HG02678 (cell line): ENCODE data around the gene LAMA1.

Experiments used
- ATAC-seq: cut with Tn5 transposase; IDR thresholded peaks from one replicate; pipeline ENCODE4 v1.9.1; 2021; ENCODE audit warnings: mild to moderate bottlenecking, moderate library complexity; ENCODE audit not compliant: unreplicated experiment

The LAMA1 gene

DNA sequence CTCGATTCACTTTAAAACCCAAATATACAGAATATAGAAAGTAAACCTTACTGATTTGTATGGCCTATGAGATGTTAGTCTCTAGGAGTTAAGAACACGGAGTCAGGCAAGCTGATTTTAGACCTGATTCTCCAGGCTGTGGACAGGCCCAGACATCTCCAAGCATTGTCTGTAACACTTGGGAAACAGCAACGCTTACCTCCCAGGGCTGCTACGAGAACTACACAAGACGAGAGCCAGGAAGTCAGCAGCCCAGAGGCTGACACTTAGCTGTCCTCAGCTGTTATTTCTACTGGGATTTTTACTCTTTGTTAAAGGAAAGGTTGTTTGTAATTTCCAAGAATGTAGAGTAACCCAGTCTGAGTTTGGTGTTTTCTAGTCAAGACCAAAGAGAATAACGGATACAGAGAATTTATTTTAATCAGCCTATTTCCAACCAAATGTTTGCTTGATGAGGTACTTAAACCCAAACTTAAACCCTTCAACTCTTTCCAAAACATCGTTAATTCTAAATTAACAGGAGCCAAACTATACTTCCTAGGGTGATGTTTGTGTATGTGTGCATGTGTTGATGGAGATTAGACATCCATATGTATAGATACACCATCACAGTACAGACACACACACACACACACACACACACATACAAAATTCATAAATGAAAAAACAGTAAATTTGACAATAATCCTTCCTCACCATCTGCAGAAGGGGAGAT, 123.4 kb downstream of the LAMA1 start:
- no peak for ATAC-seq

DNA sequence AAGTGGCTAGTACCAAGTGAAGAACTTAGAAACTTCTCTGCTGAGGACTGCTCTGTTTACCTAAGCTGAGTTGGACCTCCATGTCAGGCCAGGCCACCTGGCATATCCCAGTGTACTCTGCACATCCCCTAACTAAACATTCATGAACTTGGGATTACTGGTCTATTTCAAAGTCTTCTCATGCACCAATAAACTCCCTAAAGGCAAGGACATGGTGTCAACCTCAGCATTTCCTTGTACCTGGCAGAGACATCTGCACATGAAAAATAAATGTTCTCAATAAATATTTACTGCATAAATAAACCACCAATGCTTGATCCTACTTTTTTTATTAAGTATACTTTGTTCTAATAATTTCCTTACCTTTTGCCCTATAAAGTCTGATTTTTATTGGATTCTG, 124.8 kb downstream of the LAMA1 start:
- no peak for ATAC-seq

DNA sequence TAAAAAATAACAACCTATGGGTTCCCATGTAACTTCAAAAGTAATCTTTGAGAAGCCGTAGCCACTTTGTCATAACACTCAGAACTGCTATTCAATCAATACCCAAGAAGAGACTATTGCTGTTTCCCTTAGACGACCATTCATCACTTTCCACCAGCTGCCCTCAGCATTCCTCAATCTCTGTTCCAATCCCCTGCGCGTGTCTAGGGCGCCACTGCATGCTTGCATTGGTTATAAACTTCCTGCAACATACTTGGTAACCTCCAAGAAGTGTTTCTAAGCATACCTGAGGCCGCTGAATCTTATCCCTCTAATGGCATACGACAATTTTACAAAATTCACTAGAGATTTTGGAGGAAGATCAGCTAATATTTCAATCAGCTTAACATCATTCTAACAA, 134.2 kb downstream of the LAMA1 start:
- ATAC-seq = no peak

DNA sequence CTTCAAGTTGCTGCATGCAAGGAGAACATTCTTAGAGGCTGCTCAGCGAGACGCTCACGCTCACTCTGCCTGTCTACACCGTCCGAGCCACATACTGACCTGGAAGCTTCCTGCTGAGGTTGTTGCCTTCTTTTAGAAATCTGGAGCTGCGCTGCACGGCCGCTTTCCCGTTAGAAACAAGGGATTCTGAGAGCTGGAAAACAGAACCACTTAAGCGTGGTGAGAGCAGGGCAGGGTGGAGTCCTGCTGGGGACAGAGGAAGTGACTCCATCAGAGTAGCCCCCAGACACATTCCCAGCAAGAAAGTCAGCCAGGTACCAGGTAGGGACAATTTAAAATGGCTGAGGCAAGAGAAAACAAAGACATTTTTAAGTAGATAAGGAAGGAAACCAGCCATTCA, 135.2 kb downstream of the LAMA1 start:
- no peak for ATAC-seq

DNA sequence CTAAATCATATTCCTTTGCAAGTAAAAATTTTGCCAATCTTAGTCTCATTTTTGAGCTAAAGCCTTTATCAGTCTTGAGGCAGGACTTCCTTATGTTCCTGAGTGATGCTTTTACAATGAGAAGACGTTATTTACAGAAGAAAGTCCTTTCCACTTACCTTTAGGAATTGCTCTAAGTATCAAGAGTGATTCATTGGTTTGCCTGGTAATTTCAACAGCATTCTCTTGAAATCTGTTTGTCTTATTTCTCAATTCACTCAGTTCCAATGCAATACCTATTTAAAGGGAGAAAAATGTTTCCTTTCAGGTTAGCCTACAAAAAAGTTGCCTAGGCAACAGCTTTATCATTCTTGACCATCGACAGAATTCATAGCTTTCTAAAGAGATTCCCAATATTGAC, 137.2 kb downstream of the LAMA1 start:
- no peak for ATAC-seq

DNA sequence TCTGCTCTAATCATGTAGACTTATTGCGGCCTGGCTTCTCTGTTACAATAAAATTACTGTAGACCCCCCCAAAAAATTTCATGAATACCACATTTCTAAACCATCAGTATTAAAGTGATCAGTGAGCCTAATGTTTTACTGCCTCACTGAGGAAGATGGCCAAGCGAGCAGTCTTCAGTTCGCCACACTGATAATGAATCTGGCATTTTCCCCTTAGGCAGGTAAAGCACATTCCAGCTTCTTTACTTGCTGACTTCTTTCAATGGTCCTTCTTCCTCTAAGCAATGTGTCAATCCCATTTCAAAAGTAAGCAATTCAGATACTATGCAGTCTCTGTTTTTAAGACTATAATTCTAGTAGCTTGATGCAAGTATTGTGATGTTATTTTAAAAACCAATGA, 137.6 kb downstream of the LAMA1 start:
- no peak for ATAC-seq

DNA sequence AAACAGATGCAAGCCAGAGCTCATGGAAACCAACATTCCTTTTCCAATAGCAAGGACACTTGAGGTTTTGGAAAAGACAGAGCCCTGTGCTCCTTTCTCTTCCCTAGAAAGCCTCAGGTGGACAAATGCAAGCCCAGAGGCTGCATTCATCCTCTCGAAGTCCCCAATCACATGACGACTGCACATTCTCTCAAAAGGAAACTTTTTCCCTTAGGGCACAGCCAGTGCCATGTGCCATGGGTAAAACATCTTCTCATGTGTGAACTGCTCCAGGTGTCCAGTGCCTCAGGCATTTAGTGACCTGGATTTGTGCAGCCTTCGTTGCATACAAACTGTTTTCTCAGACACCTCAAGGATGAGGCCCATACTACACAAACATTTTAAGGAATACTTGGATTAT, 140.7 kb downstream of the LAMA1 start:
- no peak for ATAC-seq

DNA sequence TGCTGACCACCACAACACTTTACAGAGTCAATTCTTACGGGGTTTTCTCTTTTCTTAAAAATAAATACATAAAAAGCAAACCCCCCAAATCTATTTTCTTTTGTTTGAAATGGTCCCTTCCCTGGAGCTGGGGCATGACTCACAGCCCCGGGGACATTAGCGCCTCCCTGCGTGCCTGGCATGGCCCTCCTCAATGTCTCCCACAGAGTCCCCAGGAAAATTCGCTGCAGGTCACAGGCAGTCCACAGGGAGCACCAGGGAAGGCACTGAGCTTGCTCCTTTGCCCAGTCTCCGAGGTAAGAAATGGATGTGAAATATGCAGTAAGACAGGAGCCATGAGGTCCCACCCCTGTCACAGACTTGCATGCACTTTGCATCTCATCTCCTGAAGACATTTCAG, 142.5 kb downstream of the LAMA1 start:
- no peak for ATAC-seq

DNA sequence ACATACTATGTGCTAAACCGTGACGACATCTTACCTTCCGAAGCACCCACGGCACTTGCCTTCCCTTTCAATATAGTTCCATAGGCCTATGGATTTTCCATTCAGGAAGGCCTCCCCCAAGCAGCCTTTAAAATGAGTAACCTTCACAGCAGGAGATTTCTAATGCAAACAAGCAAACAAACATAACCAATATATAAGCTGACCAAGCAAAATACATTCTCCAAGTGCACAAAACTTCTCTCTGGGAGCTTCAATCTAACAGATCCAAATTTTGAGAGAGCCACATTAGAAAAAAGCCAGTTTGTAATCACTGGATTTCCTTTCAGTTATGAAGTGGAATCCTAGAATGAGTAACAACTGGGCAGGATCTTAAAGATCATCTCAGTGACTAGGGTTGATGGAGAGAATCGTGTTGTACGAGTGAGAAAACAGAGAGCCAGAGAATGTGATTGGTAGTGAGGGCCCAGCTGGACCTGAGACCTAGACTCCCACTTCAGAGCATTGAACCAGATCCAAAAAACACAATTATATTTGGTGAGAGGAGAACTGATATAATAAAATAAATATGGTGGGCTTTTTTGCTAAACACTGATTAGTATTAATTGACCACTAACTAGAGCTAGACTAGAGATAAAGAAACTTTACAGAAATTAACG, 145.6 kb downstream of the LAMA1 start:
- no peak for ATAC-seq

DNA sequence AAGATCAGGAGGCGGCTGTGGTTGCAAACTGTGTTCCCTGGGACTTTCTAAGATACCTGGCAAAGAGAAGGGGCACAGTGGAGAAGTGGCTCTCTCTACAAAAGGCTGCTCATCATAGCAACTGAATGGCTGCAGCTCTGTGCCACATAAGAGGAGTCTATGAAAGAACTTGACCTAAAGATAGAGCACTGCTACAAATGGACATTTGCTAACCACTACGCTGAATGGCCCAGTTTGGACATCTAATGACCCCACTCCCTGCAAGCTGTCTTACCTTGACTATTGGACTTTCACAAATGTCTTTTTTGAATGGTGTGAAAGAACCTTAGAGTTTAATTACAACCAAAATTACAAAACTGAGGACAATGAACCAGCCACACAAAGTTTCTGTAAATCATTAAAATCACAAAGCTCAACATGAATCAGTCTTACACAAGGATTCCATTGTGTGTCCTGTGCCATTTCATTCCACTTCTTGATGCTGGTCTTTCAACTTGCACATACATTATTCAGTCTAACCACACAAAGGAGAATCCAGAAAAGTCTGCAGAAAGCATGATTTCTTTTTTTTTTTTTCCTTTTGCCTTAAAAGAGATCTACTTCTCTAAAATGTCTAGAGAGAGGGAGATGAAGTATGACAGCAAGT, 154.0 kb downstream of the LAMA1 start:
- no peak for ATAC-seq

DNA sequence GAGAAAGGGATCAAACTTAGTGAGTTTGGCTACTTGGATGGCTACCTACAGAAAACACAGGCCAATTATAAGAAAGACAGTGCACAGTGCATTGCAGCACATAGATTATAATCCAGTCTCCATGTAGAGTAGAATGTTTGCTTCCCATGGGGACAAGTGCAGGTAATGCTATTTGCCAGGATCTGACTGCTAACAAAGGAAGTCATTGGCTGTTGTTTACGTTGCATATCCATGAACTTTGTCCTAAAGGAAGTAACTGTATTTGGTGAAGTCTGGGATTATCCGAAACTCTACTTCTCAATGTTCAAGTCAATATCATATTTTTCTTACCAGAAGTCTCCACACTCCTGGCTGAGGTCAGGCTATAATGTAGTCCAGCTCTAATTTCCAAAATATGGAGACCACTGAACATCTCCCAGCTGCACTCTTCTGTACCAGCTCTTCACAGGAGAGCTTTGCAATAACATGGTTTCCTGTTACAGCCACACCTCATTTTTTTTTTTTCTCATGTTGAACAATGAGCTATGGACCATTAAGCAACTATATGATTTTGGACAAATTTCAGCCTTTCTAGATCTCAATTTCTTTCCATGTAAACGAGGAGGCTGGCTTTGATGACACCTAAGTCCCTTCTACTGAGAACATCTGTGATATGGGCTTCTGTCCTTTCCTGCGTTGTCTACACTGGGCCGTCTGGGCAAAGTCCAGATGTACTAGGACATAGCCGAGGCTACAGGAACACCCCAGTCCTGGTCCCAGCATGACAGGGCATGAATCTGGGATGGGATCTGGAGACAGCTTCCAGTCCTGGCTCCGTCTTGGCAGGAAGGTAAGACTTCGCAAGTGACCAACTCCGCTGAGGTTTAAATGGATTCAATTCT, 154.8 kb downstream of the LAMA1 start:
- ATAC-seq = no peak

DNA sequence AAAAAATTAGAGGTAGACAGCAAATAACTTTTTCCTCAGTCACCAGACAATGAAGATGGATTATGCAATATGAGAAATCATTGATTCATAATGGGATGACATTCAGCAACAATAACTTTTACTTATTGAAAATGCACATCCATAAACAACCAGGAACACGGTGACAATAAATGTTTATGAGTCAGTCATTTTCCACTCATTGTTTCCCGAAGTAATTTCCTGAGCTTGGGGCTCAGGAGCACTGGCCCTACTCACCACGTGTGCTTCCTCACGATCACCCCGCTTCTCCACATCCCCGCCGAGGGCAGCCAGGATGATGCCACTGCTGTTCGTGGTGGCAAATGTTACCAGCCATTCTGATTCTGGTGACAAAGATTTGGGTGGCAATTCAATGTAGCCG, 156.3 kb downstream of the LAMA1 start:
- no peak for ATAC-seq

DNA sequence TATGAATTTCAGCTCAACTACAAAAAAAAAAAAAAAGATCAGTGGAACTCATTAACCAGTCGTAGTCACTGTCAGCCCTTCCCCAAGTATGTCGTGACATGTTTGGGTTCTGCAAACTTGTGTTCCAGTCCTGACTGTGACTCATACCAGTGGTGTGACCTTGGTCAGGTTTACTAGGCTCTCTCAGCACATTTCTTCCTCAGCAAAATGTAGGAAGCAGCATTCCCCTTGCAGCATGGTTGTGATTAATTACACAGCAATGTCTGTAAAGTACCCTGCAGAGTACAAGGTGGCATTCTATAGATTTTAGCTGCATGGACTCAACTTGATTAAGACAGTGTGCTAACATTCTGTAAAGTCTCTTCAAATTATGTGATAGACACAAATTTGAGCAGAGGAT, 156.9 kb downstream of the LAMA1 start:
- ATAC-seq = no peak

DNA sequence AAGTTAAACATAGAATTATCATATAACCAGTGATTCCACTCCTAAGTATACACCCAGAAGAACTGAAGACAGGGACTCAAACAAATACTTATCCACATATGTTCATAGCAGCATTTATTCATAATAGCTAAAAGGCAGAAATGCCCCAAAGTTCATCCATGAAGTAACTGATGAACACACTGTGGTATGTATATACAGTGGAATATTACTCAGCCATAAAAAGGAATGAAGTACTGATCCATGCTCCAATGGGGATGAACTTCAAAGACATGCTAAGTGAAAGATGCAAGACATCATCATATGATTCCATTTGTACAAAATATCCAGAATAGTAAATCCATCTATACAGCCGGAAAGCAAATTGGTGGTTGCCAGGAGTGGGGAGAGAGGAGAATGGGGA, 157.5 kb downstream of the LAMA1 start:
- no peak for ATAC-seq

DNA sequence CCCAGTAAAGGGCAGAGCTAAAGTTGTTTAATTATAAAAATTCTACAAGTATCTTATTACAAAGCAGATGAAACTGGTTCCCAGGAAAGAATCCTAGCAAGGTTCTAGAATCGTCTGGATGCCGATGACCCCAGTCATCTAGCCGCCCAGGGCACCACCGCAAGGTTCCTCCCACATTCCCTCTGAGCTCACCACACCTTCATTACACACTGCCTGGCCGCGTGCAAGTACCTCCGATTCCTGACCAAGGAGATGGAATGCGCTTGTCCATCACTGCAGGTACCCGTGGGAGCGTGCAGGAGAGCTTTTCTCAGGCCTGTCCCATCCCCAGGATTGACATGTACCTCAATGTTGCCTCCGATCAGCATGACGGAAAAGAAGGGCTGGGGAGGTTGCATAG, 158.5 kb downstream of the LAMA1 start:
- ATAC-seq = no peak

DNA sequence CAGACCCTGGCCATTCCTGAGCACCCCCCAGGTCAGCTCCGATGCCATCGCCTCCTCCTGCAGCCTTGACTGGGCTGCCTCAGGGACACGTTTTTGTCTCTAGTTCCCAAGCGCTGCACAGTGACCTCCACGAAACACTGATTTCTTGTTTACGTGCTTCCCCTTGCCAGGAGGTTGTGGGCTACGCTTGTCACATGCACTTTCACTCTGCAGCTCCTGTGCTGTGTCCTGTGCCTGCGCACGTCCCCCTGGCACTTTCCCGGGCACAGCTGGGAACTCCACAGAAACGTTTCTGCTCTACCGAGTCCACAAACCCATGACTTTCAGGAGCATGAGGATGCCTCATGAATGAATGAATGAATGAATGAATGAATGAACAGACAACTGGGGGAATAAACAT, 160.6 kb downstream of the LAMA1 start:
- ATAC-seq = no peak

DNA sequence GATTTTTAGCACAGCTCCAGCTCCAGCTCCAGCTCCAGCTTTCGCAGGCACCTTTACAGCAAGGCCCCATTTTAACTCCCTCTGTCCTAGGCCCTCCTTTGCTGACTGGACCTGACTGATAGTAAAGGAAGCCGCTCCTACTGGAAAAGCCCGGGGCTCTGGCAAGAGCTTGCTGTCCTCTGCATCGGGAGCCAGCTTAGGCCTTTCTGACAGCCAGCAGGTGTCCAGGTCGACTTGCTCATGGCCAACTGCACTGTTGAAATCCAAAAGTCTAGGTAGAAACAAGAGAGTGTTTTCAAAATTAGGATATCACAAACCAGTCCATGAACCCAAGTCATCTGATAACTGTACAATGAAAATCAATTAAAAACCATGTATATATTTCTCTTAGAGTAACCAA, 161.1 kb downstream of the LAMA1 start:
- no peak for ATAC-seq

DNA sequence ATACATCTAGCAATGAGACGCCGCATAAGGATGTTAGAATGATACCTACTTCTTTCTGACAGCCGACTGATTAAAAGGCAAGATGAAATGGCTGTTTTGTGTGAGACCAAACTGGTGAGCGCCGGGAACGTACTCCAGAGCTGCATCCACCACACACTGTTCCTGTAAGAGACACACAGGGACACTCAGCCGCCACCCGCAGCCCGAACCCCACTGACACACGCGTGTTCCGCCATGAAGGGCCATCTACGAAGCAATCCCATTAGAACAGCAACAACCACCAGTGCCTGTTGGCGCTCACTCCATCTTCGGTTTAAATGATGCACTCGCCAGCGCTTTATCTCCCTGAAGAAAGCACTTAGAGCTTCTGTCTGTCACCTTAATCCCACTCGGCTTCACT, 162.3 kb downstream of the LAMA1 start:
- ATAC-seq = no peak

DNA sequence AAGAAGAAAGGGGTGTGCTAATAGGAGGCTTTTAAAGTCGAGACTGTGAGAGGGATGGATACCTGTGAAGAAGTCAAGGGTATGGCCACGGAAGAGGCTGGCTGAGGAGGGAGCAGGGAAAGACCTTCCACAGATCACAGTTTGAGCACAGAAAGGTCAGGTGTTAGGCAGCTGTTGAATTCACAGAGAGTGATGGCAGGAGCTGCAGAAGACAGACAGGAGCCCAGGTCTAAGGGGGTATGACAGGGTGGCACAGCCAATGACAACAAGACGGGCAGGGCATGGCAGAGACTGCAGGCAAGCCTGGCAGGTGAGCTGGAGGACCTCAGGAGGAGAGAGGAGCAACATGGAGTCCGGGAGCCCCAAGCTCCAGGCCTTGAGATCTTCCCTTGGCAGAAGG, 163.1 kb downstream of the LAMA1 start:
- ATAC-seq = no peak

DNA sequence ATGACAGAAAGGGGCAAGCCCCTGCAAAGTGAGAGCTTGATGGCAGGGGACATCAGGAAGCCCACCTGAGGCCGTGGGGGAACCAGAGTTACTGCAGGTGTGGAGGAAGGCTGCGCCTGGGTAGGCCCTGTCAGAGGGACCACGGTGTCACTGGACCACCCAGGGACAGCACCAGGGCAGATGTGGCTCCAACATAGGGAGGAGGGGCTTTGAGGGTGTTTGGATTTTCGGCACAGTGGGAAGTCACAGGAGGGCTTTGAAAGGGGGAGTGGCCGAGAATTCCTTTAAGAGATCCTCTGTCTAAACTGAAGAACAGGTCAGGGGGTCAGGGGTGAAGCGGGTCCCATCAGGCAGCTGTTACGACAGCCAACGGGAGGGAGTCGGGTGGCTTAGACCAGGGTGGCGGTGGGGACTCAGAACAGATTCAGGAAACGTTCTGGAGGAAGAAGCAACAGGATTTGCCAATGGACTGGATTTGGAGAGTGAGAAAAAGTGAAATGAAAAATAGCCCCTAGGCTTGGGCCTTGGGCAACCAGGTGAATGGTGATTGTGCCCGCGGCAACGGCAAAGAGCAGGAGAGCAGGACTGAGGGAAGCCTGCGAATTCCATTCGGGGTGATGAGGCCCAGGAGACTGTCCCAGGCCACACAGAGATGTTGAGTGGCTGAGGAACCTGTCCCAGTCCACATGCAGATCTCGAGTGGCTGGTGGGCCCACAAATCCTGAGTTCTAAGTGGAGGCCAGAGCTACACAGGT, 166.1 kb downstream of the LAMA1 start:
- no peak for ATAC-seq

DNA sequence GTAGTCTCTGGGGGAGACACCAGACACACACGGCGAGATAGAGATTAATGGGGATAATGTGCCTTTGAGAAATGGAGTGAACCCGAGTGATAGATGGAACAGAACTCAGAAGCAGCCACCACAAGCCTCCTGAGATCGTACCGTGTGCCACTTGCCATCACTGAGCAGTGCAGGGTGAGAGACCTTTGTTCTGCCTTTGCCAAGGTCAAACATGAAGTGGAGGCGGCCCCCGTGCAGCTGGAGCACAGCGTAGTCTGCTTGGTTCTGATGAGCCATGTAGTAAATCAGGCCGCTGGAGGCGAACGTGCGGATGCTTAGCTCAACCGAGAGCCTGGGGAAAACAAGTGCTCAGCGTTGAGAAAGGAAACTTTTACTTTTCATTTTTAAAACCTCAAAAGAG, 167.0 kb downstream of the LAMA1 start:
- no peak for ATAC-seq
